GM12865 (cell line): Measurements from ENCODE around the gene IFT172.

Experiments used
- DNase-seq: peaks from one replicate; pipeline ENCODE4 v3.0.0; 2010; ENCODE audit warnings: low read depth
- H3K4me3 ChIP-seq: 2 replicates; pipeline ENCODE4 v1.5.1; 2011; ENCODE audit warnings: mild to moderate bottlenecking, low read depth, low read length, control low read depth
- CTCF ChIP-seq: IDR thresholded peaks from 2 replicates; pipeline ENCODE4 v1.5.1; 2011; ENCODE audit warnings: low read length, control low read depth, low read depth, inconsistent platforms; ENCODE audit not compliant: insufficient read depth; ENCODE audit errors: missing control alignments

The IFT172 gene

GRCh38 chr2:27461118-27461517 is 28.4 kb downstream of the IFT172 start:
- no peak for TF ChIP-seq CTCF
- DNase-seq: no peak
- no peak overlapping the region for H3K4me3 ChIP-seq

- no peak for DNase-seq
These were observed 35.6 kb downstream of the IFT172 start for GRCh38 chr2:27453968-27454367.

GRCh38 chr2:27451095-27451494 is 38.4 kb downstream of the IFT172 start:
- no peak overlapping the region for H3K4me3 ChIP-seq
- DNase-seq: no peak
- no peak for TF ChIP-seq CTCF

More at GRCh38 chr2:27453968-27454367, 35.6 kb downstream of the IFT172 start:
- H3K4me3 ChIP-seq: no peak overlapping the region
- TF ChIP-seq CTCF: no peak

GRCh38 chr2:27448381-27448780 is 41.2 kb downstream of the IFT172 start:
- TF ChIP-seq CTCF: no peak
- no peak for DNase-seq

GRCh38 chr2:27446057-27446456 is 43.5 kb downstream of the IFT172 start:
- no peak for DNase-seq
- no peak for TF ChIP-seq CTCF
- no peak overlapping the region for H3K4me3 ChIP-seq

More at GRCh38 chr2:27448381-27448780, 41.2 kb downstream of the IFT172 start:
- H3K4me3 ChIP-seq: no peak overlapping the region

GRCh38 chr2:27445615-27446014 is 43.9 kb downstream of the IFT172 start:
- no peak for DNase-seq
- no peak for TF ChIP-seq CTCF
- H3K4me3 ChIP-seq: no peak overlapping the region

GRCh38 chr2:27445155-27445554 is 44.4 kb downstream of the IFT172 start:
- no peak overlapping the region for H3K4me3 ChIP-seq
- no peak for DNase-seq
- TF ChIP-seq CTCF: no peak
